ENCODE results near the gene TAOK1. TPM values are rescaled to one million over a fixed set of nuclear protein-coding genes. Genes with fewer than 3 reads are reported as not detected.
A peak's percentile ranks its signal among the peaks of the same experiment; 100 is the strongest.

Gene TAOK1
- total and polyA plus RNA-seq, 2 of the 13 experiments (the other 11 are each of a cell fraction or from before 2014, with no cell fraction given): 14.1 to 23.0 TPM

GRCh38 chr17:29593591-29594518 lies 203.7 kb downstream of the TAOK1 start (continued):
- TF ChIP-seq ZNF589 (CRISPR knock-in tag; conservative IDR thresholded peaks at IDR 0.05): no peak
- 0 out of 2 replicates have a peak, but pooled peaks have one; percentile 38 for TF ChIP-seq ZNF441 (CRISPR knock-in tag; IDR thresholded peaks at IDR 0.05; ENCODE audit: borderline replicate concordance)
- TF ChIP-seq ZBTB10 (CRISPR knock-in tag; IDR thresholded peaks at IDR 0.05; ENCODE audit: borderline replicate concordance): no peak
- no peak for TF ChIP-seq SOX5 (CRISPR knock-in tag; IDR thresholded peaks at IDR 0.05; ENCODE audit: borderline replicate concordance)
- TF ChIP-seq, protein P1, sequence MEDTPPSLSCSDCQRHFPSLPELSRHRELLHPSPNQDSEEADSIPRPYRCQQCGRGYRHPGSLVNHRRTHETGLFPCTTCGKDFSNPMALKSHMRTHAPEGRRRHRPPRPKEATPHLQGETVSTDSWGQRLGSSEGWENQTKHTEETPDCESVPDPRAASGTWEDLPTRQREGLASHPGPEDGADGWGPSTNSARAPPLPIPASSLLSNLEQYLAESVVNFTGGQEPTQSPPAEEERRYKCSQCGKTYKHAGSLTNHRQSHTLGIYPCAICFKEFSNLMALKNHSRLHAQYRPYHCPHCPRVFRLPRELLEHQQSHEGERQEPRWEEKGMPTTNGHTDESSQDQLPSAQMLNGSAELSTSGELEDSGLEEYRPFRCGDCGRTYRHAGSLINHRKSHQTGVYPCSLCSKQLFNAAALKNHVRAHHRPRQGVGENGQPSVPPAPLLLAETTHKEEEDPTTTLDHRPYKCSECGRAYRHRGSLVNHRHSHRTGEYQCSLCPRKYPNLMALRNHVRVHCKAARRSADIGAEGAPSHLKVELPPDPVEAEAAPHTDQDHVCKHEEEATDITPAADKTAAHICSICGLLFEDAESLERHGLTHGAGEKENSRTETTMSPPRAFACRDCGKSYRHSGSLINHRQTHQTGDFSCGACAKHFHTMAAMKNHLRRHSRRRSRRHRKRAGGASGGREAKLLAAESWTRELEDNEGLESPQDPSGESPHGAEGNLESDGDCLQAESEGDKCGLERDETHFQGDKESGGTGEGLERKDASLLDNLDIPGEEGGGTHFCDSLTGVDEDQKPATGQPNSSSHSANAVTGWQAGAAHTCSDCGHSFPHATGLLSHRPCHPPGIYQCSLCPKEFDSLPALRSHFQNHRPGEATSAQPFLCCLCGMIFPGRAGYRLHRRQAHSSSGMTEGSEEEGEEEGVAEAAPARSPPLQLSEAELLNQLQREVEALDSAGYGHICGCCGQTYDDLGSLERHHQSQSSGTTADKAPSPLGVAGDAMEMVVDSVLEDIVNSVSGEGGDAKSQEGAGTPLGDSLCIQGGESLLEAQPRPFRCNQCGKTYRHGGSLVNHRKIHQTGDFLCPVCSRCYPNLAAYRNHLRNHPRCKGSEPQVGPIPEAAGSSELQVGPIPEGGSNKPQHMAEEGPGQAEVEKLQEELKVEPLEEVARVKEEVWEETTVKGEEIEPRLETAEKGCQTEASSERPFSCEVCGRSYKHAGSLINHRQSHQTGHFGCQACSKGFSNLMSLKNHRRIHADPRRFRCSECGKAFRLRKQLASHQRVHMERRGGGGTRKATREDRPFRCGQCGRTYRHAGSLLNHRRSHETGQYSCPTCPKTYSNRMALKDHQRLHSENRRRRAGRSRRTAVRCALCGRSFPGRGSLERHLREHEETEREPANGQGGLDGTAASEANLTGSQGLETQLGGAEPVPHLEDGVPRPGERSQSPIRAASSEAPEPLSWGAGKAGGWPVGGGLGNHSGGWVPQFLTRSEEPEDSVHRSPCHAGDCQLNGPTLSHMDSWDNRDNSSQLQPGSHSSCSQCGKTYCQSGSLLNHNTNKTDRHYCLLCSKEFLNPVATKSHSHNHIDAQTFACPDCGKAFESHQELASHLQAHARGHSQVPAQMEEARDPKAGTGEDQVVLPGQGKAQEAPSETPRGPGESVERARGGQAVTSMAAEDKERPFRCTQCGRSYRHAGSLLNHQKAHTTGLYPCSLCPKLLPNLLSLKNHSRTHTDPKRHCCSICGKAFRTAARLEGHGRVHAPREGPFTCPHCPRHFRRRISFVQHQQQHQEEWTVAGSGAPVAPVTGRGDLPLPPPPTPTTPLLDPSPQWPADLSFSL (CRISPR knock-in tag; IDR thresholded peaks at IDR 0.05): no peak
- TF ChIP-seq ZSCAN25 (CRISPR knock-in tag; IDR thresholded peaks at IDR 0.05): 0 out of 2 replicates have a peak, but pooled peaks have one; percentile 35
- no peak for TF ChIP-seq ZNF550 (CRISPR knock-in tag; IDR thresholded peaks at IDR 0.05; ENCODE audit: borderline replicate concordance)
- TF ChIP-seq YEATS2 (CRISPR knock-in tag; IDR thresholded peaks at IDR 0.05; ENCODE audit: borderline replicate concordance): peak; percentile 68
- TF ChIP-seq ZNF605 (CRISPR knock-in tag; IDR thresholded peaks at IDR 0.05): no peak; the same call in 1 of the 2 replicates
- TF ChIP-seq SALL1 (CRISPR knock-in tag; IDR thresholded peaks at IDR 0.05): peak; percentile 56
- TF ChIP-seq ZNF430 (CRISPR knock-in tag; IDR thresholded peaks at IDR 0.05): no peak
- TF ChIP-seq PATZ1 (CRISPR knock-in tag; IDR thresholded peaks at IDR 0.05): peak; percentile 18; the same call in 1 of the 2 replicates
- peak; percentile 95; the same call in 1 of the 2 replicates for TF ChIP-seq AHR (CRISPR knock-in tag; IDR thresholded peaks at IDR 0.05)
- TF ChIP-seq BCL6 (CRISPR knock-in tag; IDR thresholded peaks at IDR 0.05): 0 out of 2 replicates have a peak, but pooled peaks have one; percentile 11
- TF ChIP-seq CENPX (CRISPR knock-in tag; IDR thresholded peaks at IDR 0.05): no peak
- 0 out of 2 replicates have a peak, but pooled peaks have one; percentile 13 for TF ChIP-seq TGIF2 (CRISPR knock-in tag; IDR thresholded peaks at IDR 0.05)

Measured in HepG2 (cell line).